PFSK-1 (cell line): Measurements from ENCODE around the gene NNAT.

Experiments used
- POLR2AphosphoS5 ChIP-seq: IDR thresholded peaks from 2 replicates; pipeline ENCODE4 v1.6.1; 2012; ENCODE audit warnings: low read depth, mild to moderate bottlenecking, control low read depth, low read length, moderate library complexity
- SIN3A ChIP-seq: IDR thresholded peaks from 2 replicates; pipeline ENCODE4 v1.6.1; 2012; ENCODE audit warnings: mild to moderate bottlenecking, low read length, moderate library complexity, borderline replicate concordance; ENCODE audit not compliant: insufficient read depth
- TF ChIP-seq, protein P1 (sequence below), 2 experiments: IDR thresholded peaks; 2 replicates each; pipeline versions ENCODE4 v1.6.1 to v1.8.0; 2011 to 2012; ENCODE audit warnings: low read depth in 2 of 2, low read length in 2 of 2, control low read depth in 1 of 2, inconsistent platforms in 1 of 2, mild to moderate bottlenecking in 1 of 2, moderate library complexity in 1 of 2; ENCODE audit not compliant: insufficient read depth in 1 of 2

DNA sequence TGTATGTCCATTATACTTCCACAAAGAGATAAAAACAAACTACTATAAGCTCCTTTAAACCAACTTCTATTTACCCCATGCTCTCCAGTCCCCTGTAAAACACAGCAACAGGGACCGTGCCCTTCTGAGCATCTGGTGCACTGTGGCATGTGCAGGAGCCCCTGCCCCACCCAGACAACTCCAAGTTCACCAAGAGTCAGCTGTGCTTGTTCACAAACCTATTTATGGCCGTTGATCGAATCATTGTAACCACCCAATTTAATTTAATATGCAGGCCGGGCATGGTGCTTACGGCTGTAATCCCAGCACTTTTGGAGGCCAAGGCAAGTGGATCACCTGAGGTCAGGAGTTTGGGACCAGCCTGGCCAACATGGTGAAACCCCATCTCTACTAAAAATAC lies 20.3 kb downstream of the NNAT start:
- TF ChIP-seq POLR2AphosphoS5 (no peak), SIN3A (no peak)
- TF ChIP-seq, protein P1, sequence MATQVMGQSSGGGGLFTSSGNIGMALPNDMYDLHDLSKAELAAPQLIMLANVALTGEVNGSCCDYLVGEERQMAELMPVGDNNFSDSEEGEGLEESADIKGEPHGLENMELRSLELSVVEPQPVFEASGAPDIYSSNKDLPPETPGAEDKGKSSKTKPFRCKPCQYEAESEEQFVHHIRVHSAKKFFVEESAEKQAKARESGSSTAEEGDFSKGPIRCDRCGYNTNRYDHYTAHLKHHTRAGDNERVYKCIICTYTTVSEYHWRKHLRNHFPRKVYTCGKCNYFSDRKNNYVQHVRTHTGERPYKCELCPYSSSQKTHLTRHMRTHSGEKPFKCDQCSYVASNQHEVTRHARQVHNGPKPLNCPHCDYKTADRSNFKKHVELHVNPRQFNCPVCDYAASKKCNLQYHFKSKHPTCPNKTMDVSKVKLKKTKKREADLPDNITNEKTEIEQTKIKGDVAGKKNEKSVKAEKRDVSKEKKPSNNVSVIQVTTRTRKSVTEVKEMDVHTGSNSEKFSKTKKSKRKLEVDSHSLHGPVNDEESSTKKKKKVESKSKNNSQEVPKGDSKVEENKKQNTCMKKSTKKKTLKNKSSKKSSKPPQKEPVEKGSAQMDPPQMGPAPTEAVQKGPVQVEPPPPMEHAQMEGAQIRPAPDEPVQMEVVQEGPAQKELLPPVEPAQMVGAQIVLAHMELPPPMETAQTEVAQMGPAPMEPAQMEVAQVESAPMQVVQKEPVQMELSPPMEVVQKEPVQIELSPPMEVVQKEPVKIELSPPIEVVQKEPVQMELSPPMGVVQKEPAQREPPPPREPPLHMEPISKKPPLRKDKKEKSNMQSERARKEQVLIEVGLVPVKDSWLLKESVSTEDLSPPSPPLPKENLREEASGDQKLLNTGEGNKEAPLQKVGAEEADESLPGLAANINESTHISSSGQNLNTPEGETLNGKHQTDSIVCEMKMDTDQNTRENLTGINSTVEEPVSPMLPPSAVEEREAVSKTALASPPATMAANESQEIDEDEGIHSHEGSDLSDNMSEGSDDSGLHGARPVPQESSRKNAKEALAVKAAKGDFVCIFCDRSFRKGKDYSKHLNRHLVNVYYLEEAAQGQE (IDR thresholded peaks at IDR 0.05; ENCODE audit: insufficient read depth in 1 of 2, low read depth in 2 of 2, low read length in 2 of 2), result no peak
